BE2C (cell line): ENCODE data around the gene OR1S2. TPM values are rescaled to one million over a fixed set of nuclear protein-coding genes. Genes with fewer than 3 reads are reported as not detected.
"Not testable (repeated sequence)": the region's sequence is repeated elsewhere in the genome, so short reads cannot be mapped to it uniquely, and the experiment has no call there.

ENCODE experiments used
- DNase-seq: peaks from one replicate; pipeline ENCODE4 v3.0.0-alpha.2; 2020
- H3K27me3 ChIP-seq: fragments of 250-450 bp; sonication (Bioruptor Pico); 2 replicates; pipeline ENCODE4 v1.5.1; 2020; ENCODE audit warnings: mild to moderate bottlenecking
- H3K36me3 ChIP-seq: fragments of 250-450 bp; sonication (Bioruptor Pico); 2 replicates; pipeline ENCODE4 v1.5.1; 2020; ENCODE audit warnings: mild to moderate bottlenecking
- H3K4me1 ChIP-seq: fragments of 250-450 bp; sonication (Bioruptor Pico); 2 replicates; pipeline ENCODE4 v1.5.1; 2020
- H3K4me3 ChIP-seq: 2 replicates; pipeline ENCODE4 v1.5.1; 2011; ENCODE audit warnings: low read depth, low read length
- H3K9me3 ChIP-seq: fragments of 250-450 bp; sonication (Bioruptor Pico); 2 replicates; pipeline ENCODE4 v1.5.1; 2020
- CTCF ChIP-seq: IDR thresholded peaks from 2 replicates; pipeline ENCODE4 v1.5.1; 2012; ENCODE audit warnings: mild to moderate bottlenecking, low read depth, low read length
- polyA plus RNA-seq: library from polyadenylated mRNA; unstranded; fragments of >200 nt; gene quantifications from one replicate; pipeline ENCODE4 v1.2.1, GENCODE V29; 2012; ENCODE audit warnings: low read depth, missing spikeins; ENCODE audit not compliant: insufficient read length, insufficient read depth

The OR1S2 gene
- not detected for polyA plus RNA-seq

GRCh38 chr11:58204042-58204441 is at the start of gene OR1S2:
Gene OR1S2, minus strand, starts transcription at chr11:58204142. Its CDS starts 0 bp downstream, at chr11:58204142.
- Histone ChIP-seq H3K36me3 (no peaks in the 10 kb centered on the region), H3K4me1 (no peaks in the 10 kb centered on the region)
- no peak for TF ChIP-seq CTCF

GRCh38 chr11:58243954-58244353 is 40.0 kb upstream of the OR1S2 start:
- TF ChIP-seq CTCF = no peak
- Histone ChIP-seq H3K27me3 (no peaks in the 10 kb centered on the region), H3K36me3 (no peaks in the 10 kb centered on the region), H3K4me3 (no peak overlapping the region), H3K9me3 (no peaks in the 10 kb centered on the region), H3K4me1 (no peaks in the 10 kb centered on the region)
- no peak for DNase-seq

More at GRCh38 chr11:58204042-58204441, at the start of gene OR1S2:
- Histone ChIP-seq H3K27me3 (no peaks in the 10 kb centered on the region), H3K4me3 (no peak within 1 kb of the TSS), H3K9me3 (no peaks in the 10 kb centered on the region)
- DNase-seq = no peak

GRCh38 chr11:58227956-58228615 is 24.1 kb upstream of the OR1S2 start:
- Histone ChIP-seq H3K4me3 (no peak overlapping the region), H3K36me3 (no peaks in the 10 kb centered on the region), H3K9me3 (no peaks in the 10 kb centered on the region), H3K4me1 (no peaks in the 10 kb centered on the region), H3K27me3 (no peaks in the 10 kb centered on the region)
- DNase-seq = no peak
- TF ChIP-seq CTCF = no peak

GRCh38 chr11:58222721-58223120 is 18.8 kb upstream of the OR1S2 start:
- no peak overlapping the region for H3K4me3 ChIP-seq
- H3K36me3 ChIP-seq = no peaks in the 10 kb centered on the region
- no peak for DNase-seq
- H3K9me3 ChIP-seq = no peaks in the 10 kb centered on the region
- no peaks in the 10 kb centered on the region for H3K4me1 ChIP-seq
- no peak for TF ChIP-seq CTCF
- no peaks in the 10 kb centered on the region for H3K27me3 ChIP-seq

GRCh38 chr11:58216476-58216875 is 12.5 kb upstream of the OR1S2 start:
- no peak for TF ChIP-seq CTCF
- H3K27me3 ChIP-seq = no peaks in the 10 kb centered on the region
- no peaks in the 10 kb centered on the region for H3K36me3 ChIP-seq
- H3K4me1 ChIP-seq = no peaks in the 10 kb centered on the region
- no peak for DNase-seq
- H3K4me3 ChIP-seq = no peak overlapping the region
- H3K9me3 ChIP-seq = no peaks in the 10 kb centered on the region

GRCh38 chr11:58212420-58212819 is 8.5 kb upstream of the OR1S2 start, which contains the start of gene OR1S1:
Gene OR1S1, plus strand, starts transcription at chr11:58212720.
- H3K4me3 ChIP-seq, DNase-seq, H3K4me1 ChIP-seq, H3K27me3 ChIP-seq, H3K9me3 ChIP-seq, H3K36me3 ChIP-seq: not testable (repeated sequence)

- Histone ChIP-seq H3K36me3 (no peaks in the 10 kb centered on the region), H3K4me1 (no peaks in the 10 kb centered on the region), H3K4me3 (no peak overlapping the region), H3K9me3 (no peaks in the 10 kb centered on the region), H3K27me3 (no peaks in the 10 kb centered on the region)
- DNase-seq = no peak
- TF ChIP-seq CTCF = no peak
Observed at GRCh38 chr11:58199271-58199670, 4.7 kb downstream of the OR1S2 start.
